Measurements from ENCODE around the gene SLX4.

DNA sequence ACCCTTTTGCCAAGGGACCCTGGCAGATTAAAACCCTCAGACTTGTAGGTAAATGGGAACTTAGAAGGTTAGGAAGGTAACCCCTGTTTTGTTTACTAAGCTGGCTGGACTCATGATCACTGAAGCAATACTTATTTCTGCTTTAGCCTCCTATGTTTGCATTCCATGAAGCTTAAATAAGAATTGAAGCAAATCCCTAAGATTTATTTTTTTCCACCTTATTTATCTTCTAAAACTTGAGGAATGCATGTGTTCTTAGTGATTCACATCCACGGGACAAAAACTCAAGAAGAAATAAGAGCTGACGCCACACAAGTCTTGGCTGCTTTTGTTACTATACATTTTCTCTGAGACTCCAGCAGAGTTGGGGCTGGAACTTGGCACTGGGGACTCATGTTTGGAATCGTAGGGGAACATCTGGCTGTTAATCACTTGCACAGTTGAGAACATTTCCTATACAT, 75.1 kb downstream of the SLX4 start:
- TF ChIP-seq, protein P1, sequence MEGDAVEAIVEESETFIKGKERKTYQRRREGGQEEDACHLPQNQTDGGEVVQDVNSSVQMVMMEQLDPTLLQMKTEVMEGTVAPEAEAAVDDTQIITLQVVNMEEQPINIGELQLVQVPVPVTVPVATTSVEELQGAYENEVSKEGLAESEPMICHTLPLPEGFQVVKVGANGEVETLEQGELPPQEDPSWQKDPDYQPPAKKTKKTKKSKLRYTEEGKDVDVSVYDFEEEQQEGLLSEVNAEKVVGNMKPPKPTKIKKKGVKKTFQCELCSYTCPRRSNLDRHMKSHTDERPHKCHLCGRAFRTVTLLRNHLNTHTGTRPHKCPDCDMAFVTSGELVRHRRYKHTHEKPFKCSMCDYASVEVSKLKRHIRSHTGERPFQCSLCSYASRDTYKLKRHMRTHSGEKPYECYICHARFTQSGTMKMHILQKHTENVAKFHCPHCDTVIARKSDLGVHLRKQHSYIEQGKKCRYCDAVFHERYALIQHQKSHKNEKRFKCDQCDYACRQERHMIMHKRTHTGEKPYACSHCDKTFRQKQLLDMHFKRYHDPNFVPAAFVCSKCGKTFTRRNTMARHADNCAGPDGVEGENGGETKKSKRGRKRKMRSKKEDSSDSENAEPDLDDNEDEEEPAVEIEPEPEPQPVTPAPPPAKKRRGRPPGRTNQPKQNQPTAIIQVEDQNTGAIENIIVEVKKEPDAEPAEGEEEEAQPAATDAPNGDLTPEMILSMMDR (IDR thresholded peaks at IDR 0.05): no peak
- no peak for TF ChIP-seq SIN3A (IDR thresholded peaks at IDR 0.05; ENCODE audit: borderline replicate concordance, insufficient read depth, low read depth, low read length)
- no peak for TF ChIP-seq POLR2AphosphoS5 (IDR thresholded peaks at IDR 0.05; ENCODE audit: low read depth, low read length)
